MG63 (cell line): ENCODE measurements around the gene USP48. TPM values are rescaled to one million over a fixed set of nuclear protein-coding genes. Genes with fewer than 3 reads are reported as not detected.
A peak's percentile ranks its signal among the peaks of the same experiment; 100 is the strongest.

Source experiments
- DNase-seq: peaks from one replicate; pipeline ENCODE4 v3.0.0-alpha.2; 2020
- H3K27me3 ChIP-seq: fragments of 250-450 bp; sonication (Bioruptor Pico); 2 replicates; pipeline ENCODE4 v1.5.1; 2020; ENCODE audit warnings: mild to moderate bottlenecking, moderate library complexity
- H3K36me3 ChIP-seq: fragments of 250-450 bp; sonication (Bioruptor Pico); 2 replicates; pipeline ENCODE4 v1.5.1; 2020; ENCODE audit warnings: mild to moderate bottlenecking, moderate library complexity
- H3K4me3 ChIP-seq: fragments of 250-450 bp; sonication (Bioruptor Pico); 2 replicates; pipeline ENCODE4 v1.5.1; 2020; ENCODE audit warnings: mild to moderate bottlenecking, moderate library complexity
- H3K9me3 ChIP-seq: fragments of 250-450 bp; sonication (Bioruptor Pico); 2 replicates; pipeline ENCODE4 v1.5.1; 2020; ENCODE audit warnings: mild to moderate bottlenecking, moderate library complexity
- total RNA-seq: library from RNA; depleted of rRNA; stranded (reverse); fragments of >200 nt; shearing (Covaris generic); gene quantifications from 2 replicates; pipeline ENCODE4 v1.2.3, GENCODE V29; 2014; ENCODE audit warnings: low replicate concordance

Gene USP48
- total RNA-seq, 1 experiment from 2014 or later, result 18.7 TPM

DNA sequence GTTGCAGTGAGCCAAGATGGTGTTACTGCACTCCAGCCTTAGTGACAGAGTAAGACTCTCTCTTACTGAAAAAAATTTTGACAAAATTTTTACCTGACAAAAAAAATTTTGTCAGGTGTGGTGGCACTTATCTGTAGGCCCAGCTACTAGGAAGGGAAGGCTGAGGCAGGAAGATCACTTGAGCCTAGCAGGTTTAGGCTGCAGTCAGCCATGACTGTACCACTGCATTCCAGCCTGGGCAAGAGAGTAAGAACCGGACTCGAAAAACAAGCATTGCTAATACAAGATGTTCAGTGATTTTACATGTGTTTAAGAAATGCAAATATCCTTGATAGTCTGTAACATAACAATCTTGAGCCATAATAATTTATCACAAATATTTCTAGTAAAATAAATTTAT lies 46.9 kb downstream of the USP48 start:
- H3K9me3 ChIP-seq, result no peaks in the 10 kb centered on the region
- H3K27me3 ChIP-seq, result no peaks in the 10 kb centered on the region
- no peak for DNase-seq
- H3K36me3 ChIP-seq, result peaks cover 64% of the 10 kb centered on the region
- H3K4me3 ChIP-seq, result no peak overlapping the region

GRCh38 chr1:21734526-21734925 lies 48.4 kb downstream of the USP48 start:
- no peak for DNase-seq
- no peak overlapping the region for H3K4me3 ChIP-seq
- H3K27me3 ChIP-seq, result no peaks in the 10 kb centered on the region
- H3K36me3 ChIP-seq, result peaks cover 65% of the 10 kb centered on the region
- no peaks in the 10 kb centered on the region for H3K9me3 ChIP-seq

- Histone ChIP-seq H3K27me3 (no peaks in the 10 kb centered on the region), H3K9me3 (no peaks in the 10 kb centered on the region), H3K4me3 (no peak overlapping the region), H3K36me3 (peaks cover 70% of the 10 kb centered on the region)
- DNase-seq, result no peak
These were observed 50.3 kb downstream of the USP48 start for GRCh38 chr1:21732664-21733063.

GRCh38 chr1:21725748-21726392 lies 57.1 kb downstream of the USP48 start:
- H3K36me3 ChIP-seq, result peaks cover 48% of the 10 kb centered on the region
- H3K9me3 ChIP-seq, result no peaks in the 10 kb centered on the region
- no peaks in the 10 kb centered on the region for H3K27me3 ChIP-seq
- DNase-seq, result no peak
- no peak overlapping the region for H3K4me3 ChIP-seq

GRCh38 chr1:21724570-21724969 lies 58.4 kb downstream of the USP48 start:
- no peaks in the 10 kb centered on the region for H3K27me3 ChIP-seq
- no peaks in the 10 kb centered on the region for H3K9me3 ChIP-seq
- DNase-seq, result no peak
- H3K4me3 ChIP-seq, result no peak overlapping the region
- H3K36me3 ChIP-seq, result peaks cover 51% of the 10 kb centered on the region

- Histone ChIP-seq H3K27me3 (no peaks in the 10 kb centered on the region), H3K36me3 (peaks cover 50% of the 10 kb centered on the region), H3K9me3 (no peaks in the 10 kb centered on the region), H3K4me3 (no peak overlapping the region)
- no peak for DNase-seq
These were observed 58.9 kb downstream of the USP48 start for GRCh38 chr1:21724098-21724497.

GRCh38 chr1:21721295-21721985 lies 61.5 kb downstream of the USP48 start:
- no peaks in the 10 kb centered on the region for H3K9me3 ChIP-seq
- no peak for DNase-seq
- no peaks in the 10 kb centered on the region for H3K27me3 ChIP-seq
- H3K36me3 ChIP-seq, result peaks cover 54% of the 10 kb centered on the region
- no peak overlapping the region for H3K4me3 ChIP-seq

DNA sequence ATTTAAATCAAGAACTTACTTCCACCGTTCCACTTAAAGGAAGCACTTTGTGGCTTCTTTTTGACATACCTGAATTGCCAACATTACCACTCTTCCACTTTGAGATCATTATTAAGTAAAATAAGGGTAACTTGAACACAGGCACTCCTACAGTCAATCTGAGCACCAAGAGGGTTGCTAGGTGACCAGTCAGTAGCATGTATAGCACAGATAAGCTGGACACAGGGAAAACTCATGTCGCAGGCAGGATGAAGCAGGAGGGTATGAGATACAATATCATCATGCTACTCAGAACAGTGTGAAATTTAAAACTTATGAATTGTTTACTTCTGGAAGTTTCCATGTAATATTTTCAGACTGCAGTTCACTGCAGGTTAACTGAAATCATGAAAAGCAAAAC lies 66.8 kb downstream of the USP48 start:
- H3K27me3 ChIP-seq, result no peaks in the 10 kb centered on the region
- H3K9me3 ChIP-seq, result no peaks in the 10 kb centered on the region
- peaks cover 66% of the 10 kb centered on the region for H3K36me3 ChIP-seq
- no peak for DNase-seq
- H3K4me3 ChIP-seq, result no peak overlapping the region

GRCh38 chr1:21707891-21708290 lies 75.1 kb downstream of the USP48 start:
- no peaks in the 10 kb centered on the region for H3K27me3 ChIP-seq
- no peaks in the 10 kb centered on the region for H3K9me3 ChIP-seq
- peaks cover 27% of the 10 kb centered on the region for H3K36me3 ChIP-seq
- no peak for DNase-seq
- no peak overlapping the region for H3K4me3 ChIP-seq

GRCh38 chr1:21707086-21707840 lies 75.7 kb downstream of the USP48 start:
- Histone ChIP-seq H3K4me3 (no peak overlapping the region), H3K9me3 (no peaks in the 10 kb centered on the region), H3K27me3 (no peaks in the 10 kb centered on the region), H3K36me3 (peaks cover 34% of the 10 kb centered on the region)
- DNase-seq, result no peak

DNA sequence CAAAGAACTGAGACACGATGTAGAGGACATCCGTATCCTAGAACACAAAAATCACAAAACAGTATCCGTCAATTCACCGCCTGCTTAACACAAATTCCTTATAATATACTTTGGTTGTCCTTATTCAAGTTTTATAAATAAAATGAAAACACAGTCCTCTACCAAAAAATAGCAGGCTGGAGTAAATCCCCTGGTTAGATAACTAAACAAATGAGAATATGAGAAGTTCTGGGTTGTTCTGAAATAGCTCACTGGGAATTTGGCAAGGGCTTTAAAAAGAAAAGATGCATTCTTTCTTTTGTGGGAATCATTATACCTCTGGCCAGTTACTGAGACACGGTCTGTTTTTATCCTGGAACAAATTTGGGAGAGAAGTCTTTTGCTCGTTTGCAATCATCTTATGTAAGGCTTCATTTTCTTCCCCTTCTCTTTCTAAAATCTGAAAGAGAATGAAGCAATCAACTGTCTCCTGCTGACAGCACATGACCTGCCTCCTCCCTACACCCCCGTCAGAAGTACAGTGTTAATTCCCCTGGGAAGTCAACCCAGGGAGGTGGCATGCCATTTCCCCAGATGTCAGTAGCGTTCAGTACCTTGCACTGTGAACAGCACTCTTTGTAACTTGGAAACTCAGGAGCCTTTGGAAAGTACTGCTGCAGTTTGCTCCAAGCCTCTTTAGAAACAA lies 76.7 kb downstream of the USP48 start:
- peaks cover 40% of the 10 kb centered on the region for H3K36me3 ChIP-seq
- no peak for DNase-seq
- H3K9me3 ChIP-seq, result no peaks in the 10 kb centered on the region
- H3K27me3 ChIP-seq, result no peaks in the 10 kb centered on the region
- no peak overlapping the region for H3K4me3 ChIP-seq

DNA sequence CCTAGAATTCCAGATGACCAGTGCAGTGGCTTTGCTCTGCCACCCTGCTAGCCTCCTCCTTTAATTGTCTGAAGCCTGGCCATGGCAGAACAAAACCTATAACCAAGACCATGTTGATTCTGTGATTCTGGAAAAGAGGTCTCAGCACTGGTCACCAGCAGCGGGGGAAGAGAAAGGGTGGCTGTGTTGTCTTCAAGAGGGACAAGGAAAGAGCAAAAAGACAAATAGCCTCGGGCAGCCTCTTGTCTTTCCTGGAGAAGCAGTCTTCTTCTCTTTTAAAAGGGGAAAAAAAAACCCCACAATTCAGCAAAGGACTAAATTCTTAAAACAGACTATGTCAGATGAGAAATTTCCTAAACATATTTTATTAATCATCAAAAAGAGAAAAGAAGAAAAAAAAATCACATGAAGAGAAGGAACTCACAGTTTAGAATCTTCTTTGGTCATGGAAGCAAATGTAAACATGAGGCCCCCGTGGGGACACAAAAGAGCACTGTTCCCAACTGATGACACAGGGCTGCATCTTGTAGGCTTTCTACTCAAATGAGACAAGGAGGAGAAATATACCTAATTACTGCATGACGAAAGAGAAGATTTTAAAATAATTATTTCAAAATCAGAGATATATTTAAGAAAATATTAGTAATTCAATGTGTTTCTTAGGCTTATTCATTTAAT lies 77.5 kb downstream of the USP48 start:
- no peaks in the 10 kb centered on the region for H3K27me3 ChIP-seq
- H3K9me3 ChIP-seq, result no peaks in the 10 kb centered on the region
- DNase-seq, result no peak

GRCh38 chr1:21704145-21704544 lies 78.8 kb downstream of the USP48 start:
- Histone ChIP-seq H3K9me3 (no peaks in the 10 kb centered on the region), H3K4me3 (no peak overlapping the region), H3K36me3 (peaks cover 51% of the 10 kb centered on the region), H3K27me3 (no peaks in the 10 kb centered on the region)
- no peak for DNase-seq

More for the DNA sequence above, 77.5 kb downstream of the USP48 start:
- peaks cover 43% of the 10 kb centered on the region for H3K36me3 ChIP-seq
- no peak overlapping the region for H3K4me3 ChIP-seq

- peaks cover 51% of the 10 kb centered on the region for H3K36me3 ChIP-seq
- DNase-seq, result peak; percentile 75
- H3K27me3 ChIP-seq, result no peaks in the 10 kb centered on the region
- no peak overlapping the region for H3K4me3 ChIP-seq
- no peaks in the 10 kb centered on the region for H3K9me3 ChIP-seq
These were observed 79.5 kb downstream of the USP48 start for GRCh38 chr1:21703318-21703963.

DNA sequence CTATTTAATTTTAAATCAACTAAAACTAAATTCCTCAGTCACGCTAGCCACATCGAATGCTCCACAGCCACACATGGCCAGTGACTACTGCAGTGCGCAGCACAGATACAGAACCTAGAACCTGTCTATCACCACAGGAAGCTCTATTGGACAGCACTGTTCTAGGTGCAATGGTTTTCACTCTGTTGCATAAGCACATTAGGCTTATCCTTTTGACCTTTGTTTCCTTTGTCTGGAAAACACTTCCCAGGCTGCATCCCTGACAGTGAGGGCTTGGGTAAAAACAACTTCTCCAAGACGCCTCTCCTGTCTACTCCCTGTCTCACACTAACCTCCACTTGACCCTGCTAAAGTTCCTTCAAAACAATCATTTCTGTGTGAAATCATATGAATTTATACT lies 80.2 kb downstream of the USP48 start:
- no peak overlapping the region for H3K4me3 ChIP-seq
- H3K9me3 ChIP-seq, result no peaks in the 10 kb centered on the region
- no peaks in the 10 kb centered on the region for H3K27me3 ChIP-seq
- DNase-seq, result no peak
- H3K36me3 ChIP-seq, result peaks cover 52% of the 10 kb centered on the region

- Histone ChIP-seq H3K27me3 (no peaks in the 10 kb centered on the region), H3K9me3 (no peaks in the 10 kb centered on the region), H3K36me3 (peaks cover 52% of the 10 kb centered on the region), H3K4me3 (no peak overlapping the region)
- no peak for DNase-seq
These were observed 81.5 kb downstream of the USP48 start for GRCh38 chr1:21701401-21701800.
